NCI-H2171 (cell line): ENCODE results near the gene ZBTB46.
"Not testable (repeated sequence)": the region's sequence is repeated elsewhere in the genome, so short reads cannot be mapped to it uniquely, and the experiment has no call there.

Experiments
- DNase-seq: peaks from one replicate; lab custom pipeline; 2025; lab: John Stamatoyannopoulos, UW

The ZBTB46 gene

DNA sequence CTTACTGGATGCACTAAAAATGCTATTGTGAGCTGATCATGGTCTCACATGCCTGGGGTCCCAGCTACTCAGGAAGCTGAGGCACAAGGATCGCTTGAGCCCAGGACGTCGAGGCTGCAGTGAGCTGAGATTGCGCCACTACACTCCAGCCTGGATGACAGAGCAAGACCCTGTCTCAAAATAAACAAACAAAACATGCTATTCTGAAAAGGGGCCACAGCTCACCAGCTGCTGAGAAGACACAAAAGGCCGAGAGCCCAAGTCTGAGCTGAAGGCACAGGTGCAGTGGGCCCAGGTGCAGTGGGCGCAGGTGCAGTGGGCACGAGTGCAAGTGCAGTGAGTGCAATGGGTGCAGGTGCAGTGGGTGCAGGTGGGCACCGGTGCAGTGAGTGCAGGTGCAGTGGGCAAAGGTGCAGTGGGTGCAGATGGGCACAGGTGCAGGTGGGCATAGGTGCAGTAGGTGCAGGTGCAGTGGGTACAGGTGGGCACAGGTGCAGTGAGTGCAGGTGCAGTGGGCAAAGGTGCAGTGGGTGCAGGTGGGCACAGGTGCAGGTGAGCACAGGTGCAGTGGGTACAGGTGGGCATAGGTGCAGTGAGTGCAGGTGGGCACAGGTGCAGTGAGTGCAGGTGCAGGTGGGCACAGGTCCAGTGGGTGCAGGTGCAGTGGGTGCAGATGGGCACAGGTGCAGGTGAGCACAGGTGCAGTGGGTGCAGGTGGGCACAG is 16.0 kb downstream of the ZBTB46 start:
- DNase-seq = no peak

DNA sequence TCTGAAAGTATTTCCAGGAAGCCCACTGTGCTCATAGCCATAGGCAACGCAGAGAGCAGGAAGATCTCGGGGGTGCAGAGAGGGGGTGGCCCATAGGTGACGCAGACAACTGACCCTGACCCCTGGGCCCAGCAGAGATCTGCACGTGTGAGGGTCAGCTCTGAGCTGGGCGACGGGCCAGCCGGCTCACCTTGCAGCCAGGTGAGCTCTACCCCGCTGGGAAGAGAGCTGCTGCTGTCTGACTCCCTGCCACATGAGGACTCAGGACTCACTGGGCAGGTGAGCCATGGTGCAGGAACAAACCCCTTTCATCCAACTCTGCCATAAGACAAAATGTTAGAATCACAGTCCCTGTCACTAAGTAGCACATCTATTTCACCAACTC is 19.6 kb downstream of the ZBTB46 start:
- DNase-seq = no peak

DNA sequence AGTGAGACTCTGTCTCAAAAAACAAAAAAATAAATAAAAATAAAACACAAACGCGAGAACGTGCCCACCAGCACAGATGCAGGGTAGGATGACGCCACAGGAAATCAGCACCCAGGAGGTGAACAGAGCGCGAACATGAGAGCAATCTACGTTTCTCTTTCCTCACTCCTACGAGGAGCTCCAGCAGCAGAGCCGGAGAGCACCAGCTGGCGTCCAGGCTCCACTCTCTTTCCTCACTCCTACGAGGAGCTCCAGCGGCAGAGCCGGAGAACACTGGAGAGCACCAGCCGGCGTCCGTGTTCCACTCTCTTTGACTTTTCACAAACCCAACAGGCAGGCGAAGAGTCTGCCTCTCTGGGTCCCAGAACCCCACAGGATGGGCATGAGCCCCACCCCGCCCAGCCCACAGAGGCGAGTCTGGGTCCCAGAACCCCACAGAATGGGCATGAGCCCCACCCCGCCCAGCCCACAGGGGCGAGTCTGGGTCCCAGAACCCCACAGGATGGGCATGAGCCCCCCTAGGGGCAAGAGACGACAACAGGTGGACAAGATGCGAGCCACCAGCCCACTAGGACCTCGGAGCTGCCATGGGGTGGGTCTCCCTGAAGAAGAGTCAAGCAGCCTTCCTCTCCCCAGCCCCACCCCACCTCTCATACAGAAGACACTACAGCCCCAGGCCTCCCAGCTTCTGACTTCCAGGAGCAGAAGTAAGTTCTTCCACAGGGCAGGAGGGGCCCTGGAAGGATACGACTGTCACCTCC is 20.2 kb downstream of the ZBTB46 start:
- DNase-seq = no peak

DNA sequence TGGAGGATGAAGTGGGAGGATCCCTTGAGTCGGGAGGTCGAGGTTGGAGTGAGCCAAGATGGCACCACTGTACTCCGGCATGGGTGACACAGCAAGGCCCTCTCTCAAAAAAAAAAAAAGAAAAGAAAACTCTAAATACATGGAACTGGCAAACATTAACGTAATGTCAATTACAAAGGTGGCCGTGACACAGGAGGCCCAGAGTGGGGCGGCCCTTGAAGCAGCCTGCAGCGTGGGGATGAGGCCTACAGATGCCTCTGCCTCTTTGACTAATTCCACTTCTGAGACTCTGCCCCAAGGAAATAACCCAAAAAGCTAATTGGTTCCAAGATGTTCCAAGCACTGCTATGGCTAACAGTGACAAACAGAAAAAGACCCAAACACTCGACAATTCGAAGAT is 21.2 kb downstream of the ZBTB46 start:
- DNase-seq = no peak

DNA sequence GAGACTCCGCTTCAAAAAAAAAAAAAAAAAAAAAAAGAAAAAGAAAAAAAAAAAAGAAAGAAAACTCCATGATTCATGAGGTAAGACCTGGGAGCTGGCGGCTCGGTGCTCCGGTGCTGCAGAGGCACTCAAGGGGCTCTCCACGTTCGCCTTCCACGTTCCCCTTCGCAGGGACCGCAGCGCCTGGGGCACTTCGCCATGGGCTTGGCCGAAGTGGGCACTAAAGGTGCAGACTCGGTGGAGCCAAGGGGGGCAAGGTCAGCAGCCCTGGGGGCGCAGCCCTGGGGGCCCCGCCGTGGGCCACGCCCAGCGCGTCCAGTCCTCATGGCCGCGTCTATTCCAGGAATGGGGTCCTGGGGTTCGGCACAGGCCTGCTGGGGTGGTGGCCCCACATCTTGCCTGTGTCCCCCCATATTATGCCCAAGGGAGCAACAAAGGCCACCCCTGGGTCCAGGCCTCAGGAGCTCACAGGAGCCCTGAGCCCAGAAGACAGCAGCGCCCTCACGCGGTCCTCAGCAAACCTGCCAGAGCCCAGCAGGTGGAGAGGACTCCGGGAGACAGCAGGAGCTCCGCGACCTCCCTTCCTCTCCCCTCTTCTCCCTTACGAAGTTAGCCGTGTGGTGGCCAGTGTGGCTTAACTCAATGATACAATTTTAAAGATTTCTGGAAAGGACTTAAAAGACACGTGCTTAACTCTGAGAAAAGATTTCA is 21.9 kb downstream of the ZBTB46 start:
- no peak for DNase-seq

DNA sequence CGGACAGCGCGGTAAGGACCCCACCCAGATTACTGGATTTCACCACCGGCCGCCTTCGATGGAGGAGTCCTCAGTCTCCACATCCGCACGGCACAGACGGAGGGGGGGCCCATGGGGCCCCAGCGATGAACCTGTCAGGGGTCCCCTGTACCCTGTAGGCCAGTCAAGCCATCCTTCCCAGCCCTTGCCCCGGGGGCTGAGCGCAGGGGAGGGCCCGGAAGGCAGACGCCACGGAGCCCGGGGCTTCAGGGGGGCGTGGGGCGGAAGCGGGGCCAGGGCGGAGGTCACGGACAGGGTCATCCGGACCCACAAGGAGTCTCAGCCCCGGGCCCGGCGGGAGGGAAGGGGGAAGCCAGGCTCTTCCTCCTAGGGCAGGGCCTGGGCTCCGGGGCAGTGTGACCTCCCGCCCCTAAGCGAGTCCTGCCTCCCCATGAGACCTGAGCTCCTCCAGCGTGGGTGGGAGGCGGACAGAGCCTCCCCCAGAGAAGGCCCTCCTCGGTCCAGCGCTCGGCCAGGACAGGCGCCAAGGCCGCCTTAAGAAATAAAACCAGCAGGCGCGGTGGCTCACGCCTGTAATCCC is 22.8 kb downstream of the ZBTB46 start:
- no peak for DNase-seq

DNA sequence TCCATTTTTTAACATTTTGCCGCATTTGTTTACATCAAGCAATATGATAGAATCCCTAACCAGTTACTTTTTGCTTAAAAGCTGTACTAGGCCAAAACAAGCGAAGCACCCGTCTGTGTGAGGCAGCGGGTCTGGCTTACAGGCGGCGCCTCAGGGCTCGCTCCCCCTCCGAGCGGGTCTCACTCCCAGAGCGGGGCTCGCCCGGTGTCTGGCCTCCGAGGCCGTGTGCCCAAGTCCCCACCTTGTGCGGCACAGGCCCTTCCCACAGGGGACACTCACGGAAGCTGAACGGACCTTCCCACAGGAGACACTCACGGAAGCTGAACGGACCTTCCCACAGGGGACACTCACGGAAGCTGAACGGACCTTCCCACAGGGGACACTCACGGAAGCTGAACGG is 23.4 kb downstream of the ZBTB46 start:
- no peak for DNase-seq

DNA sequence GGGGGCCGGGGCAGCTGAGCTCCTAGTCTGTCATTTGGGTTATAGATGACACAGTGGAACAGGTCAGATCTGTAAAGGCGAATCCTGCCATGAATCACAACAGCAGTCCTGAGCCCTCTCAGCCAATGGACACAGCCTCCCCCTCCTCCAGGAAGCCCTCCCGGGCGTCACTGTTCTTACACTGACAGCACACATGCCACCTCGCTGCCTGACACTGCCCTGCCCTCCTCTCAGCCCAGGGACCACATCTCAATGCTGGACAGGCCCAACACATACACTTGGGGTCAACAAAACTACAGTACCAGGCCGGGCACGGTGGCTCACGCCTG is 26.8 kb downstream of the ZBTB46 start:
- no peak for DNase-seq

DNA sequence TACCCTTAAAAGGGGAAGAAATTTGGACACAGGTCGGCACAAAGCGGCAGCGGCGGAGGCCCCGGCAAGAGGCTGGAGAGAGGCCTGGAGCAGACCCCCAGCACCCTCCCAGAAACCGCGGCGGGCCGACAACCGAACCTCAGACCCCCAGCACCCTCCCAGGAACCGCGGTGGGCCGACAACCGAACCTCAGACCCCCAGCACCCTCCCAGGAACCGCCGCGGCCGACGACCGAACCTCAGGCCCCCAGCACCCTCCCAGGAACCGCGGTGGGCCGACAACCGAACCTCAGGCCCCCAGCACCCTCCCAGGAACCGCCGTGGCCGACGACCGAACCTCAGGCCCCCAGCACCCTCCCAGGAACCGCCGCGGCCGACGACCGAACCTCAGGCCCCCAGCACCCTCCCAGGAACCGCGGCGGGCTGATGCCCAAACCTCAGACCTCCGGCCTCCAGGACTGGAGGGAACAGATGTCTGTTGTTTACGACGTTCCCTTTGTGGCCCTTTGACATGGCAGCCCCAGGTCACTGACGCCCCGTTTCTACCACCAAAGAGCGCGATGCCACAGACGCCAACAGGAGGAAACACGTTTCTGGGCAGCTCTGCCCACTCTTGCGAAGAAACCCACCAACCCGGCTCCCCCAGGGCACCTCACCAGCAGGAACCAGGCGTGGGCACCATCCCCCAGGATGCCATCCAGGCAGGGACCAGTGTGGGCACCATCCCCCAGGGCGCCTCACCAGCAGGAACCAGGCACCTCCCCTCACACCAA is 28.4 kb downstream of the ZBTB46 start:
- DNase-seq = no peak

DNA sequence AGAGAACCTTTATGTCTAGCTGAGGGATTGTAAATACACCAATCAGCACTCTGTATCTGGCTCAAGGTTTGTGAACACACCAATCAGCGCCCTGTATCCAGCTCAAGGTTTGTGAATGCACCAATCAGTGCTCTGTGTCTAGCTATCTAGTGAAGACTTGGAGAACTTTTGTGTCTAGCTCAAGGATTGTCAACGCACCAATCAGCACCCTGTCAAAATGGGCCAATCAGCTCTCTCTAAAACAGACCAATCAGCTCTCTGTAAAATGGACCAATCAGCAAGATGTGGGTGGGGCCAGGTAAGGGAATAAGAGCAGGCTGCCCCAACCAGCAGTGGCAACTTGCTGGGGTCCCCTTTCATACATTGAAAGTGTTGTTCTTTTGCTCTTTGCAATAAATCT is 29.9 kb downstream of the ZBTB46 start:
- DNase-seq = not testable (repeated sequence)

DNA sequence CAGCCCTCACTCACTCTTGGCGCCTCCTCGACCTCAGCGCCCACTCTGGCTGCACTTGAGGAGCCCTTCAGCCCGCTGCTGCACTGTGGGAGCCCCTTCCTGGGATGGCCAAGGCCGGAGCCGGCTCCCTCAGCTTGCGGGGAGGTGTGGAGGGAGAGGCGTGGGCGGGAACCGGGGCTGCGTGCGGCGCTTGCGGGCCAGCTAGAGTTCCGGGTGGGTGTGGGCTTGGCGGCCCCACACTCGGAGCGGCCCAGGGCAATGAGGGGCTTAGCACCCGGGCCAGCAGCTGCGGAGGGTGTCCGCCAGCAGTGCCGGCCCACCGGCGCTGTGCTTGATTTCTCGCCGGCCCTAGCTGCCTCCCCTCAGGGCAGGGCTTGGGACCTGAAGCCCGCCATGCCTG is 30.7 kb downstream of the ZBTB46 start:
- DNase-seq = not testable (repeated sequence)

DNA sequence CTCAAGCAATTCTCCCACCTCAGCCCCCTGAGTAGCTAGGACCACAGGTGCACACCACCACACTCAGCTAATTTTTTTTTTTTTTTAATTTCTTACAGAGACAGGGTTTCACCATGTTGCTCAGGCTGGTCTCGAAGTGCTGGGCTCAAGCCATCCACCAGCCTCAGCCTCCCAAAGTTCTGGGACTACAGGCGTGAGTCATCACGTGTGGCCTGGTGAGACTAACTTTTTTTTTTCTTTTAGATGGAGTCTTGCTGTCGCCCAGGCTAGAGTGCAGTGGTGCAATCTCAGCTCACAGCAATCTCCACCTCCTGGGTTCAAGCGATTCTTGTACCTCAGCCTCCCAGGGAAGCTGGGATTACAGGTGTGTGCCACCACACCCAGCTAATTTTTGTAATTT is 31.9 kb downstream of the ZBTB46 start:
- not testable (repeated sequence) for DNase-seq

DNA sequence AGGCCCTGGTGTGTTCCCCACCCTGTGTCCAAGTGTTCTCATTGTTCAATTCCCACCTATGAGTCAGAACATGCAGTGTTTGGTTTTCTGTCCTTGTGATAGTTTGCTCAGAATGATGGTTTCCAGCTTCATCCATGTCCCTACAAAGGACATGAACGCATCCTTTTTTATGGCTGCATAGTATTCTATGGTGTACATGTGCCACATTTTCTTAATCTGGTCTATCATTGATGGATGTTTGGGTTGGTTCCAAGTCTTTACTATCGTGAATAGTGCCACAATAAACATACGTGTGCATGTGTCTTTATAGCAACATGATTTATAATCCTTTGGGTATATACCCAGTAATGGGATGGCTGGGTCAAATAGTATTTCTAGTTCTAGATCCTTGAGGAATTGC is 33.9 kb downstream of the ZBTB46 start:
- DNase-seq = not testable (repeated sequence)

DNA sequence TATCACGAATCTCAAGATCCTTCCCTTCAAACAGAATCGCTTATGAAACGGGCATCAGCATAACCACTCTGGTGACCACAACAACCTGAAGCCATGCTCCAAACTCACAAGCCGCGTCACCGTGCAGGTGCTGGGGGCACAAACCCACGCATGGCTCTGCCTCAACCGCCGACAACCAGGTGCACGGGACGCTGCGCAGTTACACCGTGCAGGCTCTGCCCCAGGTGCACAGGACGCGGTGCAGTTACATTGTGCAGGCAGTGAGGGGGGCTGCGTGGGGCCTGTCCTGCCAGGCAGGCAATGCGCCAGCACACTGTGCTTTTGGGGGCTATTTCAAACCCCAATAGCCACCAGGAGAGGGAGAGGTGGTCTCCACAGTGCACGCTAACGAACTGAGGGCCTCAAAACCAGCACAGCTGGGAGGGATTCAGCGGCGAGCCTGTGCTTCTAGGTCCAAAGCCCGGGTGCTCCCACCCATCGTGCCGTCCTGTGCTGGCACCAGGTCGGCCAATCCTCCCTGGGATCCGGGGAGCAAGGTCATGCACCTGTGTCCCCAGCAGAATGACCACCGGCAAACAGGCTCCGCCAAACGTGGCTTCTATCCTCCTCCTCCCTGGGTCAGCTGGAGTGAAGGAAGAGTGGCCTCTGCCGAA is 35.8 kb downstream of the ZBTB46 start:
- DNase-seq = no peak

DNA sequence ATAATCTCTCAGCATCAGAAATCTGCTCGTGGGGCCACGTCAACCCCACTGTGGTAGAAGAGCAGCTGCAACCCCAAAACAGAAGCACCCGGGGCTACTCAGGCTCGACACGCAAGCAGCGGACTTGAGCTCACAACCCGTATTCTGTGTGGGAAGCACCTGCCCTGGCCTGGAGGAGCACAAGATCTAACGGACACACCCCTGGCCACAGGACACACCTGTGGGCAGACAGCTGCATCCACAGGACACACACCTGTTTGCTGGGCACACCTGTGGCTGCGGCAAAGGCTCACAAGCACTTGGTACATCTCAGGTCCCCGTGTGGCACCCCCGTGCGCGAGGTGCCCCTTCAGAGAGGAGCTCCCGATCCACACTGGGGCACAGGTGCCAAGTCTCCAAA is 36.5 kb downstream of the ZBTB46 start:
- no peak for DNase-seq

DNA sequence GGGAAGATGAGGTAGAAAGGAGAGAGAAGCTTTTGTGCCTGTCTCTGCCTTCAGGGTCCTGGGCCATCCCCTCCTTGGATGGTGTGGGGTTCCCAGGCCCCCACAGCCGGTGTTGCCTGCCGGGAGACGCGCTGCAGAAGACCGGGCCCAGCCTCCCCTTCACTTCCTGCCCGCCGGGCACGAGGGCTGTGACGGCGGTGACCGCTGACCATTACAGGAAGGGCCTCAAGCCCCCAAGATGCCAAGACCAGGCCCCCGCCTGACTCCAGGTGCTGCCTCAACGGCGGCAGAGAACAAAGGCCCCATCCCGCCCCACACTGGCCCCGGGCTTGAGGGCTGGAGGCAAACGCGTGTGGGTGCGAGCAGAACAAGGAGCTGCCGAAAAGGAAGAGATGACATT is 38.2 kb downstream of the ZBTB46 start:
- DNase-seq = no peak

DNA sequence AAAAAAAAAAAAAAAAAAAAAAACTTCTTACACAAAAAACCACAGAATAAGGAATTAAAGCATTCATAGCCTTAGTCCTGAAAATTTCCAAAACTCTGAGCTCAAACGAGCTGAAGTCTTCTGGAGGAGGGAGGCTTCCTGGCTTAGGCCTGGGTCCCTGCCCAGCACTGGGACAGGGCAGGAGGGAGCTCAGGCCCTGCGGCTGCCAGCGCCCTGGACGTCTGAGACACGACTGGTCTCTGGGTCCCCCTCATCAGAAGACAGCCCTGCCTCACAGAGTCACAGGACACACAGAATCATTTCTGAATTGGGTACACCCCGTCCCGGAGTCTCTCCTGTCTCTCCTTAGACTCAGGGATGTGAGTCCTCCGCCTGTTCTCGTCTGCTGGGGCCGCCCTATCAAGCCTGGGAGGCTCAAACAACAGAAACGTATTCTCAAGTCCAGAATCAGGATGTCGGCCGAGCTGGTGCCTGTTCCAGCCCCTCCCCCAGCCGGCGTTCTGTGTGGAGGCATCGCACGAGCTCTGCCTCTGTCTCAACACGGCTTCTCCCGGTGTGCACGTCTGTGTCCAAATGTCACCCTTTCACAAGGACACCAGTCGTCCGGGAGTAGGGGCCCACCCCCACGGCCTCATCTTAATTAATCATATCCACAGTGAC is 39.4 kb downstream of the ZBTB46 start:
- DNase-seq = no peak

DNA sequence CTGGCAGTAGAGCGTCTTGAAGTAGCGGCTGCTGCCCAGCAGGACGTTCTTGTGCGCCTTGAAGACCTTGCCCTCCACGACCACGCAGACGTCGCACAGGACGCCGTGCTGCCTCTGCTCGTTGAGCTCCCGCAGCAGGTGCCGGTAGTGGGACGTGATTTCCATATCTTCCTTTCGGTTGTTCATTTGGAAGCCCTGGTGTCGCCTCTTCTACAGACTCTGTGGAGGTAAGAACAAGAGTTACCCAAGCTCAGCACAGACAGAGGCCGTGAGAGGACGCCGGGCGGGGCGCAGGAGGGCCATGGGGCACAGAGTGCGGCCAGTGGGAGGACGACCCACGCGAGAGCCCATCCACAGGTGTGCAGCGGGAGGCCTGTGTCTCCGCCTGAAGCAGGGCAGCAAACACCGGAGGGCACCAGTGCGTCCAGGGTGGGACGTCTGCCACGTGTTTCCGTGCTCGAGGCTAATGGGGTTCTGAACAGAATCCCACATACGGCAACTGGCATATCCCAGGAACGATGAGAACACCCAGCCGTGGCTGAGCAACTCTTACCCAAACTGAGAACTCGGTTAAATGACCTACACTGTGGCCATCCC is 40.4 kb downstream of the ZBTB46 start:
- no peak for DNase-seq

DNA sequence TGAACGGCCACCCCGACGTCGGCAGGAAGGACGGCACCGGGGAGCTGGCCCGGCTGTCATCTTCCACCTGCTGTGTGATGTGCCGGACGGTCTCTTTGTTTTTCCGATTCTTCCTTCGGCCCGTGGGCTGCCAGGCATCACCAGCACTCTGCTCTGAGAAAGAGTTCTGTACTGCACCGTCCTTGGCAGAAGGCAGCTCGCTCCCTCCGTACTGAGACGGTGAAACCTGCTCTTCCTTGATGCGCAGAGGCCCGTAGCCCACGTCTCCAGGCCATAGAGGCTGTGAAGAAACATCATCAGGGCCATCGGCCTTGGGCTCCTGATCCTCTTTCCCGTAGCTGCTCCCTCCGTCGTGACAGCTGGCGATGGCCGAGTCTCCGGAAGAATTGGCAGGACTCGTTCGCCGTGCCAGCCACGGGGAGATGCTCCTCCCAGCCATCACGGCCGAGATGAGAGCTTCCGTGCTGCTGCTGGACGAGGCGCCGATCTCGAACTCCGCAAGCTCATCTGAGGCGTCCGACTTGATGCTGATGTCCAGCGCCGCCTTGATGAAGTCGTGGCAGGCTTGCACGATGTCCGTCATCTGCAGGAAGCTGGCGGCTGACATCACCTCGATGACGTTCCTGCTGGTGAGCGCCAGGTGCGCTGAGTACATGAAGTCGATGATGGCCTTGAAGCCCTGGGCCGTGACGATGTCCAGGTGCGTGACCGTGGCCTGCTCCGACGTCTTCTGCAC is 41.1 kb downstream of the ZBTB46 start:
- DNase-seq = no peak

DNA sequence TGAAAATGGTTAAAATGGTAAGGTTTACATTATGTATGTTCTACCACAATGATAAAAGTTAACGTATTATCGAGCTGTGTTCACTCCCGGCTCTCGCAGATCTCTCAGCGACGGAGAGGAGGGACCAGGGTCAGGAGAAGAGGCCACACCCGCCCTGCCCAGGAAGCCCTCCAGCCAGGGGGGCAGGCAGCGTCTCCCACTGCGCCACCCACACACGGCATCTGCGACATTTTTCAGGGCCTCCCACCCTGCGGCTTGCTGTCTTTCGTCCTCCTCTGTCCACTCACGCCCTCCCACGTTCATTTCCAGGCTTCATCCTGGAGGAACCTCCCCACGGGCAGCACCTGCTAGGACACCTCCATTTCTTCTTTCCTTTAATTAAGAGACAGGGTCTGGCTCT is 43.3 kb downstream of the ZBTB46 start:
- DNase-seq = no peak
